ENCODE results near the gene IDH3A.

Gene IDH3A

DNA sequence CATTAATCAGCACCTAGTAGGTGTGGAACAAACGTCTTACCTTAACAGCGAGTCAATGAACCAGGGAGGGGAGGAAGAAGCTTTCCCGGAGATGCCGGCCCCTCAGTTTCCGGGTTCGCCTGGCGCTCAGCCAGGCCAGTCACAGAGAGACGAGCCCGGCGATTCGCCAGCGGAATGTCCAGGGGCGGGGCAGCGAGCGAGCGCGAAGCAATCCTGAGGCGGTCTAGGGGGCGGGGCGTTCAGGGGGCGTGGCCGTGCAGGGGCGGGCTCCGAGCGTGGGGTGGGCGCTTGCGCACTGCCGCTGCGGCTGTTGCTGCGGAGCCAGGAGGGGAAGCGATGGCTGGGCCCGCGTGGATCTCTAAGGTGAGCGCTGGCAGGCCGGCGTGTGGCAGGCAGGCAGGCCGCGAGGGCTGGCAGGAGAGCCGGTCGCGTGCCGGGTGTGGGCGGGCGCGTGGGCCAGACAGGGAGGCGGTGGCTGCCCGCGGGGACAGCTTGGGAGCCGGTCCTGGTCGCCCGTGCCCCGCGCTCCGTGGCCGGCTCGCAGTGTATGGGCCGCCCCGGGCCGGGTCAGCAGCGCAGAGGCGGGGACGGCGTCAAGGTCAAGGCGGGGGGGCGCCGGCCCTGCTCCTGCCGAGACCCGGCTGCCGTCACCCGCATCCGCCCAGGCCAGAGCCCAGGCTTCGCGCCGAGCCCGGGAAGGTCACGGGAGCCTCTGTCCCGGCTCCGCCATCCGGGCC is at the start of gene IDH3A:
IDH3A (plus strand) TSS at position 295 of the 737 bp plus-strand sequence; CDS start at position 337, 42 bp downstream.
- DNase-seq (ENCODE audit: low read depth, low spot score) = no peak

GRCh38 chr15:78100886-78101285 is 48.3 kb upstream of the IDH3A start:
- no peak for DNase-seq (ENCODE audit: low read depth, low spot score)

DNA sequence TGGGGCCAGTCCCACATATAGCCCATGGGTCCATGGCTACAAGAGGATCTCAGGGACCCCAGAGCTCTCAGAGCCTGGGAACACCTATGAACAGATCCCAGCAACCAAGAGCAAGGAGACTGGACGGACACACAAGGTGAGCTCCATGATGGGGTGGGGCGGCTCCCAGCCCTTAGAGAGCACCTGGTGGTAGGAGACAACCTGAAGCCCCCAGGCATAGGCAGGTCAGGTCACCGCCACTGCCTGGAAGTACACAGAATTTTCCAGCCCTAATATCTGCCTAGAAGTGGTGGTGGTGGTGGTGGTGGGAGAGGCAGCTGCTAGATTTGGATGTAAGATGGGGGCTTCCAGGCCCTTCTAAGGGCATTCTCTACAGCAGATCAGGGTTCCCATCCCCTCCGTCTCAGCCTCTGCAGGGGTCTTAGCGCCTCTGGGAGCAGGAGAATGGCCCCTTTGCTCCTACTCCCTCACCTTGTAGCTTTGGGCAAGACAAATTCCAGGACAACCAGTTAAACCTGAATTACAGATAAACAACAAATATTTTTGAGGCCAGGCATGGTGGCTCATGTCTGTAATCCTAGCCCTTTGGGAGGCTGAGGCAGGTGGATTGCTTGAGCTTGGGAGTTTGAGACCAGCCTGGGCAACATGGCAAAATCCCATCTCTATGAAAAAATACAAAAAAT is 47.6 kb upstream of the IDH3A start:
- DNase-seq (ENCODE audit: low read depth, low spot score) = no peak

DNA sequence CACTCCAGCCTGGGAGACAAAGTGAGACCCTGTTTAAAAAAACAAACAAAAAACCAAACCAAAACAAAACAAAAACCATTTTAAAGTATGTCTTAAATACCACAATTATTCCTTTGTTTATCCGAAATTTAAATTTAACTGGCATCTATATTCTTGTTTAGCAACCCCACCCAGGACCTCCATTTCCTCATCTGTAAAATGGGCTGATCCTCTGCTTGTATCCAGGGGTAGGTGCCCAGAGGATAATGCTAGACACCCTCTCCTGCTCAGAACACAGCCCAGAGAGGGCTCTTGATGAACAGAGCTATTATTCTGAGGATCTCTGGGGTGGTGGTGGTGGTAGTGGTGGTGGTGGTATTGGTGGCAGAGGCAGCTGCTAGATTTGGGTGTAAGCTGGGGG is 47.0 kb upstream of the IDH3A start:
- DNase-seq (ENCODE audit: low read depth, low spot score) = no peak

DNA sequence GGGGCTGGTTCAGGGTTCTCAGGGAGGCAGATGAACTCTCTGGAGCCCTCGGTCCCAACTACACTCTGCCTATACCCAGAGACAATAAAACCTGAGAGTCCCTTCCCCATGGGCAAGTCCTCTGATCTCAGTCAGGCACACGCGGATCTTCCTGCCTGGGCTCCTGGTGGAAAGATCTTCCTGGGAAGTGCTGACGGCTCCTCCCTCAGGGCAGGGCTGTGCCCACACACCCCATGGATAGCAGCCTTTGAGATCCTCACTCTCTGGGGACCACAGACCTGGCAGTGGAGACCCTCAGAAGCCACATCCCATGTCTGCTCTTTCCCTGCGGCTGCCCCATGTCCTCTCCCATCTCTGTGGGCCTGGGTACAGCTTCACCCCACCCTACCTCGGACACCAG is 46.4 kb upstream of the IDH3A start:
- DNase-seq (ENCODE audit: low read depth, low spot score) = no peak

- no peak for DNase-seq (ENCODE audit: low read depth, low spot score)
Observed at GRCh38 chr15:78103406-78104118, 45.6 kb upstream of the IDH3A start.

- DNase-seq (ENCODE audit: low read depth, low spot score) = no peak
Observed at GRCh38 chr15:78104119-78104479, 45.1 kb upstream of the IDH3A start.

DNA sequence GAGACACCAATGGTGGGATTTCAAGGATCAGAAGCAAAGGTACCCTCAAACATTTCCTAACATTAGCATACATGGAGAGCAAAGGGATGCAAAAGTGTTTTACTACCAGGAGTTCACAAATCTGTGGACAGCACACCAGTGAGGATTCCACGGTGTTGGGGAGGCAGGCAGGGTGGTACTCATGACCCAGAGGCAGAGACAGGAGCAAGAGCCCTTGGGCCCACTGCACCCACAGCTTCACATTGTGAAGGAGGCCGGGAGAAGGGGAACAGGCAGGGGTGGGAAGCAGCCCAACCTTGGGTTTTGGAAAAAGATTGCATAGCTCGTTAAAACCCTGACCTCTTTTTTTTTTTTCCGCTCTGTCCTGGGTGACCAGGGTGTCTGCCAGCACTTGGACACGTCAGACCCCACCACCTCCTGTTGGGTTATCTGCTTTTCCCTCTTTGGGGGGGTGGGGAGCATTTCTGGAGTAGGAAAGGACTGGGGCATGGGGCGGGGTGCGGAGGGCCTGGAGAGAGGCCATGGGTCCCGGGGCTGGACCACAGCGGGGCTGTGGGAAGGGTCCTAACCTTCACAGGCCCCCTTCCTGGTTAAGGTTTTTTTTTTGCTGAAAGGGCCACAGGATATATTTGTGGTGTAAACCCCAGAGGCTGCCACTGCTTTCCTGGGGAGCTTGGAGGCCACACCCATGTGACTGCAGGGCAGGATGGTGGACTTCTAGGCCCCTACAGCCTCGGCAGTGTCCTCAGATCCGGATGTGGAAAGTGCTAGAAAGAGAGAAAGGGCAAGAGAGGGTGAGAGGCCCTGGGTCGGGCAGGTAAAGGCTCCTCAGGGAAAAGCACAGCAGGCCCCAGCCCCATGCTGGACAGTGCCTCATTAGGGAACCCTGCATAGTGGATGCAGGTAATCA is 44.3 kb upstream of the IDH3A start:
- DNase-seq (ENCODE audit: low read depth, low spot score) = no peak

DNA sequence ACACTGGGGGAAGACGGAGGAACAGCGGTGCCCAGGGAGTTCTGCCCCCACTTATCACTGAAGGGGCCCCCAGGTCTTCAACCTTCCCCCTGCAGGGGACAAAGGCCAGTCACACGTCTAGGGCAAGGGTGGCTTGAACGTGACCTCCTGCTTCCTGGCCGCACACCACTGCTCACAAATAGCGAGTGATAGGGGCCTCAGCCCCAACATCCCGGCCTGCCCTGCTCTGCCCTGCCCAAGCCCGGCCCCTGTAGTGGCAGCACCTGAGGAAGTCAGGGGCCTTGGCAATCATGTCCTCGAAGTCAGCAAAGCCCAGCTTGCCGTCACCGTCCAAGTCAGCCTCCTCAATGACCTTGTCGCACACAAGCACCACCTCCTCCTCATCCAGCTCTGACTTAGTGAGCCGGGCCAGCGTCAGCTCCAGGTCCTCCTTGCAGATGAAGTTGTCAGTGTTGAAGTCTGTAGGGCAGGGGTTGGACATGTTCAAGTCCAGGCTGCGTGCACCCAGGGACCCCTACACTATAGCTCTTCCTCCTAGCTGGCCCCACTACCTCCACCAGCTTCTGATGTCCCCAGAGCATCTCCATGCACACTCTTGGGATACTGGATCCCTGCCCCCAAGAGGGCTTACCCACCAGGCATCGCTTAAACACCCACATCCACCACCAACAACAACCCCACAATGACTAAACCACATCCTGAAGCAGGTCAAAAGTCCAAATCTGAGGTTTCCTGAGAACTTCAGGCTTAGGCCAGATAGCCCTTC is 43.5 kb upstream of the IDH3A start:
- no peak for DNase-seq (ENCODE audit: low read depth, low spot score)

DNA sequence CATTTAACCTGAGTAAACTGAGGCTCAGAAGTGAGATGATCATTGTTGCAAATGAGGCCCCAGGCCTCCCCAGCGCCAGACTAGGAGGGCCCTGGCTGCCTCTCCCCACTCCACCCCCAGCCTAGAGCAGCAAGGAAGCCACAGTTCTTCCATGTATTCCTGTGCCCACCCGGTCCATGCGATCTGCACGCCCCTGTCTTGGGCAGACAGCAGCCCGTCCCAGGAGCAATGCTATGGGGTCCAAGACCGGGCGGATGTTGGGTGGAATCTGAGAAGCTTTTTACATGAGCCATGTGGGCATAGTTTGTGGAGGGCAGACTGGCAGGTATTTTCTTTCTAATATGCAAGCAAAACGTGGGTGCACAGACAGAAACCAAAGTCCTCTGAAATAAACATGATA is 41.7 kb upstream of the IDH3A start:
- DNase-seq (ENCODE audit: low read depth, low spot score) = no peak

GRCh38 chr15:78108300-78109084 is 40.7 kb upstream of the IDH3A start:
- peak; percentile 52 for DNase-seq (ENCODE audit: low read depth, low spot score)

DNA sequence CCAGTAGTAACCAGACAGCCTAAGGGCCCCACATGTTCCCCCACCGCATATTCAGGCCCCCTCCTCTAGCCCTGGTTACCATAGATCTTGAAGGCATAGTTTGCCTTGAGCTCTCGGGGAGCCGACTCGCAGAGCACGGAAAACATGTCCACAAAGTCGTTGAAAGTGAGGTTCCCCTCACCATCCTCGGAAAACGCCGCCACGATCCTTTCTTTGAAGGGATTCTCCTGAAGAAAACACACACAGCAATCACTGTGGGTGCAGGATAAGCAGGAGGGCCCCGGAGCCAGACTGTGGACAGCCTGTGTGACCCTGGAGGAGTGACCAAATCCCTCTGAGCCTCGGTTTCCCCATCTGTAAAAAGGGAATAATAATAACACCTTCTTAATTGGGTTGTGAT is 40.0 kb upstream of the IDH3A start:
- DNase-seq (ENCODE audit: low read depth, low spot score) = no peak

DNA sequence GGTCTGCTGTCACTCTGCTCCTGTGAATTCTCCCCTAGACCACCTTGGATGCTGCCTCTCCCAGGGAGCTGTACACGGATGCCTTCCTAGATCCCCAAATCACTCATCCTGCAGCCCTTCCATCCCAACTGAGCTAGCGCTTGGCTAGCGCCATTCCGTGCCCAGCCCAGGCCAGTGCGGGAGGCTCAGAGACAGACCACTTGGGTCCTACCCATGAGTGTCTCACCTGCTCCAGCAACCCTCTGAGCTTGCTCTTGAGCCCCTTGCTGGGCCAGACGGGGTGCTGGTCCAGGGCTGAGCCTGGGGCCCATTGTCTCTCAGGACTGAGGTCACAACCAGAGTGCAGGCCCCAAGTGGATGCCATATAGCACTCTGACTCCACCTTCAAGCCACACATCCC is 39.1 kb upstream of the IDH3A start:
- no peak for DNase-seq (ENCODE audit: low read depth, low spot score)

DNA sequence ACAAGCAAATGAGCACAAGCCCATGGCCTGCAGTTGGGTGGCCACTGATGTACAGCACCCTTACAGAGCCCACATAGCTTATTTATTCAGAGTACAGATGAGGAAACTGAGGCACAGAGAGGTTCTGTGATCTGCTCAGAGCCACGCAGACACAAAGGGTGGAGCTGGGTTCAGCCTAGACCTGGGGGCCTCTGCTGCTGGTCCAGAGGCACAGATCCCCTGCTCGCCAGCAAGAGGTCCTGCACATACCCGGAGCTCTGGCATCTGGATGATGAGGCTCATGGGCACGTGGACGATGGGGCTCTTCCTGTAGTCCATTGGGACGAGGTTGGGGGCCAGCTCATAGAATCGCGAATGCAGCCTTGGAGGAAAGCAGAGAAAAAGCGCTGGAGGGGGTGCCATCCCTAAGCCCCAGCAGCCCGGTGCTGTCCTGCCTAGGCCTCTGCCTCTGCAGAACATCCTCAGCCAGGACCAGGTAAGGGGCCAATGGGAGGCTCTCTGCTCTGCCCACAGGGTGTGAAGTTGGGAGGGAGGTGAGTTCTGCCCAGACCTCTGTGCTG is 38.2 kb upstream of the IDH3A start:
- DNase-seq (ENCODE audit: low read depth, low spot score) = no peak

GRCh38 chr15:78111788-78112187 is 37.4 kb upstream of the IDH3A start:
- no peak for DNase-seq (ENCODE audit: low read depth, low spot score)

DNA sequence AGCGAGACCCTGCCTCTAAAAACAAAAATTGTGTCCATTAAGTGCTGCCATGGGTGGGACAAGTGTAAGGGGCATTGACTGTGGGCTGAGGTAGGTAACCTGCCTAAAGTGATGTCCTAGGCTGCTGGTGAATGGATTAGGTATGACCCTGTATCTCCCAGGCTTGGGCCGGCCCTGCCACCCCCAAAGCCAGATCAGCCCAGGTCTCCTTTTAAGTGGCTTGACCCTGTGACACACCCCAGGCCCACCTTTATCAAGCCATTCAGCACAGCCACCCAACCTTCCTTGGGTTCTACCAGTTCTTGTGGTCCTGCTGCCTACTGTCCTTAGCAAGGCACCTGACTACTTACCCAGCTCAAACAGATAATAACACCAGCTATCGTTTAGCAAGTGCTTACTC is 36.6 kb upstream of the IDH3A start:
- DNase-seq (ENCODE audit: low read depth, low spot score) = no peak

DNA sequence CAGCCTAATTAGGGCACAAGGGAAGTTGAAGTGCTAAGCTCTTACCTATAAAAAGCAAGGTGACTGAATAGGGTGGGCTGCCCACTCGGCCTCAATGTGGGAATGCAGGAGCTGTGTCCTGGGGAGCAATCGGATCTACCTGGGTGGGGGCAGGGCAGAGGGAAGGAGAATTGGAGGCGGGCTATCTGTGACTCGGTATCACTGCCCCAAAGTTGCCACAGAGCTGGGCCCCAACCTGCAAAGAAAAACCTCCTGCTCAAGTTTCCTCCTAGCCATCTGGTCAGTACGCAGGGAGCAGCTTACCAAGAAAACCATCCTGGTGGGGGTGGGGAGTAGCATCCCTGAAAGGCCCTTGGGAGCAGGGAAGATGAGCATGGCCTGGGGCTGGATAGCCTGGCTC is 28.6 kb upstream of the IDH3A start:
- no peak for DNase-seq (ENCODE audit: low read depth, low spot score)

- no peak for DNase-seq (ENCODE audit: low read depth, low spot score)
Observed at GRCh38 chr15:78125267-78125666, 23.9 kb upstream of the IDH3A start.

DNA sequence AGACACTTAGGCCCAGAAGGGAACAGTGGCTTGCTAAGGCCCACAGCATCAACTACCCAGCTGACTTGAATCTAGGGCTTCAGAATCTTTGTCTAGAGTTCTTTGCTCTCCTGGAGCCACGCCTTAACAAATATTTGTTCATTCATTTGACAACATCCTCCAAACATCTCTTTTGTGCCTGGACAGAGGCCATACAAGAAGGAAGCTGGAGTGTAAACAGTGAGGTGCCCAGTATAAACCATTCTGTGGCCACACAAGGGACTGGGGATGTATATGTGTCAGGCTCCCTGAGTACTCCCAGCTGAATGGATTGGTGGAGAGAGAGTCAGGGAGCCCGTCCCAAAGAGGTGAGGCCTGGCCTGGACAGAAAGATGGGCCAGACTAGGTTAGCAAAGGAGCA is 21.3 kb upstream of the IDH3A start:
- DNase-seq (ENCODE audit: low read depth, low spot score) = no peak

Measured in iPS DF 19.7 (cell line).